GM18907 (cell line): ENCODE results near the gene FHIT.

Source experiments
- ATAC-seq: cut with Tn5 transposase; IDR thresholded peaks from one replicate; pipeline ENCODE4 v1.9.1; 2021; ENCODE audit warnings: mild to moderate bottlenecking, moderate library complexity; ENCODE audit not compliant: unreplicated experiment

The FHIT gene

DNA sequence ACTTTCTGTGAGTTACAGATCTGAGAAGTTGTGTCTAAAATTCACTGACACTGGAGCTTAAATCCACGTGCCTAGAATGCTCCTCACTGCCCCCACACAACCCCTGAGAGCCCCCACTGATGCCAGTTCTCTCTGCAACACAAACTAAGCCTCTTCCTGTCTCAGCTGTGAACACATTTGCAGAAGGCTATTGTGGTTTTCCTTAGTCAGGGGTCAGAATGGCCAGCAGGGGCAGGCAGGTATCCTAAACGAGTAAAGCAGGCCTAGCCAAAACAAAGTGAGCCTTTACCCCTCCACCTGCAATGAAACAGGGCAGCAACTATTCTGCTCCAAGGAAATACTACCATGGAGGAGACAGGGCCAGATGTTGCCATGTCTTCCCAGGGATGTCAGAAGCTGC, 78.6 kb downstream of the FHIT start:
- no peak for ATAC-seq

DNA sequence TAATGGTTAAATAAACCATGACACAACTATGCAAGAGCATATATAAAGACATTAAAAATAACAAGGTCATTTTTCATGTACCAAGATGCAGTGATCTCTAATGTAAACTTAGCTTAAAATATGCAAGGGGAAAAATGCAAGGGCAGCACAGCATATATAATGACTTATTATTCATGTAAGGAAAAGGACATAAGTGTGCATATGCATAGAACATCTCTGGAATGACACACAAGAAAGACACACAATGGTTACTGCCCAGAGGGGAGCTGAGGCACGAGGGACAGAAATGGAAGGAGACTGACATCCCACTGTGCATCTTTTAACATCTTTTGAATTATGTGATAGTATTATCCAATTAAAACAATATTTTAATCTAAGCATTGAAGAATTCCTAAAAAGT, 79.0 kb downstream of the FHIT start:
- ATAC-seq: no peak

DNA sequence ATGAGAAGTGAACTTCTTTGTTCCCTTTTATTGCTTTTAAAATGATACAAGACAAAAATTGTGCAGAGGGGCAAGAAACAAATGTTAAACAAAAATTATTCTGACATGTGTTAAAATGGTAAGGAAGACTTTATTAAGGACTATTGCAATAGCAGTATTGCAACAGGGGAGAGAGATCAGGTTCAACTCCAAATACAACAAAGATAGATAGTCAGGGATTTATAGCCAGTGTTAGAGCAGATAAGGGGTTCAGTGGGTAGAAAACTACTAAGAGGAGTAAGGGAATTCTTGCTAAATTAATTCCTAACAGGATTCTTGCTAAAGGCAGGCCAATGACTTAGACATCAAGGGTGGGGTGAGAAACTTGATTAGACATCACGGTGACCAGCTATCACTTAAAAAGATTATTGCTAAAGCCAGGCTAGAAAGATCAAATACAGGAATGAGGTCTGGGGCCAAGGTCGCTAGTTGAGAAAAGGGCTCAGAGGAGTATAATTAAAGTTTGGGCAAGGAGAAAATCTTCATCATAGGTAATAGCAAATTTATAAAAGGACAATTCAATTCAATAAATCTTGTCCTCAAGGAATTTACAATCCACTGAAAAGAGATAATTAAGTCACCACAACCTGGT, 81.5 kb downstream of the FHIT start:
- no peak for ATAC-seq

DNA sequence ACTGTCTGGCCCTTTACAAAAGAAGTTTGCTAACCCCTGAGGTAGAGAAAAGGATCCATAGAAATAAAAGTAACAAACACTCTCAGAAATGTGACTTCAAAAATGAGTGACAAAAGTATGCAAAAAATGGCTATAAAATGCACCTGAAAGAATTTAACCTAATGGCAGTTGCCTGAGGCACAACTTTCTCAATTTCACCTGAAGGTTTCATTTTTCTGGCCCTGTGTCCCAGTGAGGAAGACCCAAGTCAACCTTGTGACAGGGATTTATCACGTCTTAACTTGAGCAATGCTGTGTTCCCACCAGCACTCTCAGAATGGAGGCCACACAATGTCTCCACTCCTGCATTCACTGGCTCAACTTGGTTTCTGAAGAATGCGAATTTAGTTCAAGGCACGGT, 83.0 kb downstream of the FHIT start:
- no peak for ATAC-seq

DNA sequence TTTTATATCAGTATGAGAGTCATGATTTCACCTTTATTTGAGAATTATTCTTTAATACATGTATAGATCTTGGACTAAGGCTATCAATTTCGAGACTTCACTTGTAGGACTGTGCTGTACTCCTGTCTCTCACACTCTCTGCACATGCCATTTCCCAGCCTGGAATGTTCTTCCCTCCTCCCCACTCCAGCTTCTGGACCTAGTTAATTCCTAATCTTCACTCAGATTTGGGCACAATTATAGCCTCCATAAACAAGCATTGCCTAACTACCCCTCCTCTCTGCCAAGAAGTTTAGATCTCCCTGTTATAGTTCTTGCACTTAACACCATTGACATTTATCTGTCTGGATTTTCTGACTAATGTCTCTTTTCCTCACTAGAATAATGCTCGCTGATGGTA, 88.3 kb downstream of the FHIT start:
- no peak for ATAC-seq

DNA sequence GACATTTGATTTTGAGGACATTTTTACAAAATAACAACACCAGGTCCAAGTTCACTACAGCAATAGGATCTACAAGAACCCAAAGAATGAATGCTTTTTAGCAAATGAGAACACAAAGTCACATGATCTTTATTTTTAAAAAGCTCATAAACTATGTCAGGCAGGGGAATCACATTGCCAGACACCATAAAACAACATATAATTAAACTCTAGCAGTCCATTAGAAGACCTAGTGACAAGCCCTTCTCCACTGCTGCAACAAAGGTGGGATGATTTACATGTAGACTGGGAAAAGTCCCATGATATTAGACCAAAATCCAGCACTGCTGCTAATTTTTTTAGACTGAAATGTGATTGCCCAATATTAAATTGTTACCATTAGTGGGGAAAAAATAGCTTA, 92.6 kb downstream of the FHIT start:
- ATAC-seq: no peak

DNA sequence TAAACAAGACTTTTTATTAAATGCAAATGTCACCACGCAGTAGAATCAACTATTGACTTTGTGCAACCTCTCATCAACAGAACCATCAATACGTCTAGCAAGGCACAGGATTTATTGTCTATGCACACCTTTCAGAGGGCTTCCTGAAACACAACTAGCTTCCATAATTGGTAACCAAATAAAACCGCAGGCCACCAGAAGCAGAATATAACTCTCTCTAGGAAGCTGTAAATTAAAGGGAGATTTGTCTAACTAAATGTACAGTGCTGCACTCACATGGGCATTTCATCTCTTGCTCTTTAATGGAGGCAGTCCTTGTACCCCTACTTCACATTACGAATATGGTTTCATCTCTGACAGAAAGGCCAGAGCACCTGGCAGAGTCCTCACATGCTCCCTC, 93.0 kb downstream of the FHIT start:
- ATAC-seq: peak; percentile 32

DNA sequence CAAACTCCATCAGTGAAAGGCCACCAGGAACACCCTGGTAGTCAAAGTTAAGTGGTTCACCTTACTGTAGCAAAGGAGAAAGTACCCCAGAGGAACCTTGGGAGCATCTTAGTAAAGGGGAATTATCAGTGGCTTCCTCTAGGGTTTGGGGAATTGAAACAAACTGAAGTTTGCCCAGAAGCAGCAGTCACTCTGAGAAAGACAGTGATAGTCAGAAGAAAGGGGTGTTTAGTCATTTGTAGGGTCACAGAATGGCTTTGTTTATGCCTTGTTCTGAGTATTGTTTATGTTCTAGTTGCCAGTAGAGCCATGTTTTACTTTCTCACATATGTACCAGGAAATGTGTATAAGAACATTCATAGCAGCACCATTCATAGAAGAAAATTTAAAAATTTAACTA, 93.8 kb downstream of the FHIT start:
- peak; percentile 76 for ATAC-seq

DNA sequence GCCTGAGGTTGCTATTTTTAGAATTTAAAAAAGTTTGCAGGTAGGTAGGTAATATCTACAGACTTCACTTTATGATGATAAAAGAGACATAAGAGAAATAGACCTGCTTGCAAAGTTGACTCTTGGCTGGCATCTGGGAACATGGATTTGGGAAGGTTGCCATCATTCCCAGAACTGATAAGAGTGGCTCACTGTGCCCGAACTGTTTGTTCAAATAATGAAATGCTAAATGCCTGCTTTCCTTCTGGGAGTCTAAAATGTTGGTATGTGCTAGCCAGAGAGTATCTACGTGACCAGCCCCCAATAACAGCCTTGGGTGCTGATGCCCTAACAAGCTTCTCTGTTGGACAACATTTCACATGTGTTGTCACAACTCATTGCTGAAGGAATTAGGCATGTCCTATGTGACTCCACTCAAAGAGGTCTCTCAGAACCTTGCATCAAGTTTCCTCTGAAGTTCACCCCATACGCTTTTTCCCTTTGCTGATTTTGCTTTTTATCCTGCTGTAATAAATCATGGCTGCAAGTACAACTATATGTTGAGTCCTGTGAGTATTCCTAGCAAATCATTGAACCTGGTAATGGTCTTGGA, 95.5 kb downstream of the FHIT start:
- ATAC-seq: no peak

DNA sequence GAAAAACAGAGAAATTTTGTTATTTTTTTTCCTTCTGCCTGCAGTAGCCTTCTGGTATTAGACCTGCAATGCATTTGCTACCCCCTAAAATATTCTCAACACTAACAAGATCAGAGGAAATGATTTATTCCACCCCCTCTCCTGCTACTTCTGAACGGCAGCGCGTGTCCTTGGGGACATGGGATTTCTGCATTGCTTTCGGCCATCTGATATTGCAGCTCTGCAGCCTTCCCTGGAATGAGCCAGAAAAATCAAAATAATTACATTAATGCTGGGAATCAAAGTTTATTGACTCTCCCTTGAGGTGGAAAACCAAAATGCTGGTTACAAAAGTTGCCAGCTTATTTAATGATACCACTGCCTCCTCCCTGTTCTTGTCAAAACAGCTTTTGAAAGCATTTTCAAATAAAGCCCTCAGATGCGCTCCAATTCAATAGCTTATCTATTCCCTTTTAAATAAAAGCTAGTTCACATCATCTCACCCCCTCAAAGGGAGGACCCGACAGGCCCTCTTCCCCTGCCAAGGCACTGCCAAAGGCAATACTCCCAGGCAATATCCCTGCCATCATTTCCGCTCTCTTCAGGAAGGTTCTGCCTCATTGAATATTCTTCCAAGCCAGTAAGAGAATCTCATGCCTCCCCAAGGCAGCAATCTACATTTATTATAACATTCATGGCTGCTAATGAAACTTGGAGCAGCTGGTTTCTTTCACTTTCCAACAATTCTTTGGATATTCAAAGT, 96.6 kb downstream of the FHIT start:
- no peak for ATAC-seq

DNA sequence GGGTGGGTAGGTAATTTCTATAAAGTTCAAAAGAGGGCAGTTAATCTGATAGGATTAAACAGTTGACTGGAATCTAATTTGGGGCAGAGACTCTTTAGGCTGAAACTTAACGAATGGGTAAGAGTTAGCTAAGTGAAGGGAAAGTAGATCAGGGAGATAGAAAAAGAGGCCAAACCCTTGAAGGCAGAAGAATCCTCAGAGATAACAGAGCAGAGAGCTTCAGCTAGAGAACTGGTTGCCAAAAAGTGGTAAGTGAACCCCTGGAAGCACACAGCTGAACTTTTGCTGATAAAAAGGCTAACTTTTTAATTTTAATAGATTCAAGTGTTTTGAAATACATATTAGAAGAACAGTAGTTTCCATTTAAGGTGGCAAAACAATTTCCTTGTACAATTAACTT, 99.2 kb downstream of the FHIT start:
- no peak for ATAC-seq

DNA sequence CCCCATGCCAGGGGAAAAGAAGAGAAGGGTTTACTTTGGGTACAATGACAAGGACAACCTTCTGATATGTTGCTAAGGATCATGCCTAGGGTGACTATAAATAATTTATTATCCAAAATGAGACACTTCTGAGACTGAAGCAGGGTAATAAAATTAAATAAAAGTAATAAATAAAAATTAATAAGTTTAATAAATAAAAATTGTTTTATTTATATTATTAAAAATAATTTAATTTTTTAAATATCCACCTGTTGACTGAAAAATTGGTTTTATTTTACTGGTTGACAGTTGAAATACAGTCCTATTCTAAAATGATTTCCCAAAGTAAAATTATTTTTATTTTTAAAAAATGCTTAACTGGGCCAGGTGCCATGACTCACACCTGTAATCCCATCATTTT, 102.0 kb downstream of the FHIT start:
- no peak for ATAC-seq

DNA sequence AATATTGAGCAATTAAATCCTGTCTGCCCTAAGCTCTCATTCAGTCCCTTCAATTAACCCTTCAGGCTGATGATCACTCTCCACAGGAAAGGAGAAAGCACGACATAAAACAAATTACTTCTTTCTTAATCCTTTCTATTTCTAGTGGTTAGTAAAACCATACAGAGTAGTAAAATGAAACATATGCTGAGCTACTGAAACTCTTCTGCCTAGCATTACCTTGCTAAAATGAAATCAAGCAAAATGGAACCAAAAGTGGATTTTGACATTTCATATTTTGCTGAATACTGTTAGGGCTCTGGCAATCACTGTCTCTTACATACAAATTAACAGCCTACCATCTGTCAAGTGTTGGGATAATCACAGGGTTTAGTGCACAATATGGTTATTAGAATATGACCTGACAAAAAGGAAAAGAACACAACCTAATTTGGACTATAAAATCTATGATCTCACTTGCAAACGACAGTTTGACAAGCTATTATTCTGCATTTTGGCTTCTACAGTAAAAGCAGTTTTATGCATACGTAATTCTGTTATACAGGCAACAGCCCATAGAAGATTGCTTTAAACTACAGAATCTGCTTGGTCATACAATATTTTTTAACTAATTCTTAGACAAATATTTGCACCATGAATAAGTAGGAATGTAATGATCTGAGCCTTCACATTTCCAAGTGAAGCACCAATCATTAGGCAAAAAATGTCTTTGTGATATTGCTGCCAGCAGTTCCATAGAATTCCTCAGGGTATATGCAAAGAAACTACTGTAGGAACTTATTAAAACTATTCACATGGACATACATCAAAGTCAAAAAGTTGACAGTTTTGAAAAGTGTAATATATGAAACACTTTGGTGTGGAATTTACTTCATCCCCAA, 105.0 kb downstream of the FHIT start:
- no peak for ATAC-seq

DNA sequence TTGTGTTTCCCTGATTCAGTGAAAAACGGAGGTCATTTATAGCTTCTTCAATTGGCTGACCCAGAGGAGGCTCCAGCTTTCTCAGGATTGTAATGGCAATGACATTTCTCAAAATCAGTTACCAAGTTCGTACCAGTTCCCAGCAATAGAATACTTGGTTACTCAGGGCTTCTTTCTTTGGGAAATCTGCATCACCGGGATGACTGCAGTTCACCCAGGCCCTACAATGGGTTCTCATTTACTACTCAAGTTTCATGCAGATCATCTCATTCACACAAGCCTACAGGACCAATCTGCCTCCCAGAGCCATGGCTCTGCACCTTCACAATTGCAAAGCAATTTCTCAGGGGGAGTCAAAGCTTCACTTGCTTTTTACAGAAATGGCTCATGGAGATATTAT, 109.6 kb downstream of the FHIT start:
- ATAC-seq: no peak

DNA sequence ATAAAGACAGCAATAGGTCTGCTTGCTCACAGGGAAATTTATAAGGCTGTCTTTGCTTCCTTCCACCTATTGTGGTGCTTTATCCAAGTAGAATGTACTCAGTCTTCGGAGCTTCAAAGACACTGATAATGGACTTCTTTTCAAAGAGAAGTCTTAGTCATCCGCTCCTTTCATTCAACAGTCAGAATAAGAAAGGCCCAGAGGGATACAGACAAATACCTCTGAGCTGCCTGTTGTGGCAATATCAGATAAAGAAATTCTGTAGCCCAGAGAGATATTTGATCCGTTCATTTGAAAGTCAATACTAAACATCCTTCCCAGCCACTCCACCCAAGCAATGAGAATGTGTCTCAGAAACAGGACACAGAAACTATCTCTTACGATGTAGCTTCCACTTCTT, 110.0 kb downstream of the FHIT start:
- no peak for ATAC-seq

DNA sequence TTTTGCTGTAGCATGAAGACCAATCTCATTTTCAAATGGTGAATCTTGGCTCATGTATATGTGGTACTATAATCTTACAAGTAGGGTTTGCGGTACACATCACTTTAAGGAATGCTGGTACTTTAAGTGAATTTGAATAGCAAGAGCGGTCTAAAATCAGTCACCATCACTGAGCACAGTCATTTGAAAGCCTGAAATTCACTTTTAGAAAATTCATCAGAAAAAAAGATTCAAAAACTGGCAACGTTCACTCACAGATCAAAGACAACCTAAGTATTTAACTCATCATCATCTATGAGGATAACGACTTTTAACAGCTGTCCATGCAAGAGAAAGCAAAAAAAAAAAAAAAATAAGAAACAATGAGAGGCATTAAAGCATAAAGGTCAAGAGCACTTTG, 111.6 kb downstream of the FHIT start:
- ATAC-seq: no peak

DNA sequence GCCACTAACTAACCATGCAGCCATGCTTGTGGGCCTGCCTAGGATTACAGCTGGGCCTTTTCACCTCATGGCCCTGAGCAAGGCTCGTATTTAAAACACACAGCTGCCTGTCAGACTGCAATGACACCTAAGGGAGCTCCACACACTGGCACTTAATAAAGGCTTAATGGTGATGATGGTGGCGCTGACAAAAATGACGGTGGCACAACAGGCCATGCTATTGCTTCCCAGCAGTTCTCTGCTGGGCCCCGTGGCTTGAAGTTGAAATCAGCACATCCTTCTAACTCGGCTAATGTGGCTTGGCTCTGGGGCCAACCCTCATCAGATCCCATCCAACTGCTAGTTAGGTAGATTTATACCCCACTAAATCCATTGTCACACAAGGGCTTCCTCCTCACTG, 112.9 kb downstream of the FHIT start:
- no peak for ATAC-seq

DNA sequence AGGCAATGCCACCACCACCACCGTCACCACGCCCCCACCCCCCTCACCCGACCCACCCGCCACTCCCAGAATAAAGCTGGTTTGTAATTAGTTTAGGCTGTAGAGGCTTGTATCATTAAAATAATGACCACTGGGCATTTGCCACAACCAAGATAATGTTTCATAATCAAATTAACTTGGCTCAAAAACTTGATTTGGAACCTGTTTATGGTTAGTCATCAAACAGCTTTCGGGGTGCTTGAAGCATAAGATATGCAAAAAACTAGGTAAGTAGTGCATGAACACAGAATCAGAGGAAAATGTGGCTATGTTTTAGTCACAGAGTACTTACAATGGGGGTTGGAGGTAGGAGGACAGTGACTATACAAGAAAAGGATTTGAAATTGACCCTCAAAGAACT, 115.1 kb downstream of the FHIT start:
- ATAC-seq: no peak

DNA sequence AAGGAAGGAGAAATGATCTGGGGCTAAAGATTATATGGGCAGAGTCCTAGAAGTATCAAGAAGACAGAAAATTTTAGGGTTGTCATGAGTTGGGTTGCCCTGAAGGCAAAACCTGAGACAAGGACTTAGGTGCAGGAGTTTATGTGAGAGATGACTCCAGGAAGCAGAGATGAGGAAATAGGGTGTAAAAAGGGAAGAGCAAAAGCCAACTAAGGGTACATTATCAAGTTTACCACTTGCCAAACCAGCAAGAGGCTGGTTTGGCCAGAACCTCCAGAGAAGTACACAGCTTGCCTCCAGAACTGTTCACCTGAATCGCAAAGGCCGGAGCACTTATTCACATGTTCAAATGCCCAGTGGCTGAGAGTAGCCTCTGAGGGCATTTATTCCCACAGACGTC, 116.7 kb downstream of the FHIT start:
- ATAC-seq: no peak

DNA sequence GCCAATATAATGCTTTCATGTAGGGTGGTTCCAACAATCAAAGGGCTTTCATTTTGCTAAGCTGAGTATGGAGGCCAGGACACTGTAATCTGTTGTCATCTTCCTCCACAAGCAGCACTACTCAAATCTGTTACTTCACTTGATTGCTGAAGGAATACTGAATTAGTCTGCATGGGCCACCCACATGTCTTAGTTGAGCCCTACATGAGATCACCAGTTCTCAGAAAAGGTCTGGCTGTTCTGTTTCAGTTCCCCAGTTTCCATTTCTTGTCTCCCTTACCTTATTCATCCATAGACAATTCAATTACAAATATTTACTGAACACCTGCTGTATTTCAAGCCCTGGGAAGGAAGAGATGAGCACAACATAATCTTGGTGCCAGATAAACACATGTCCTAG, 119.2 kb downstream of the FHIT start:
- ATAC-seq: no peak

DNA sequence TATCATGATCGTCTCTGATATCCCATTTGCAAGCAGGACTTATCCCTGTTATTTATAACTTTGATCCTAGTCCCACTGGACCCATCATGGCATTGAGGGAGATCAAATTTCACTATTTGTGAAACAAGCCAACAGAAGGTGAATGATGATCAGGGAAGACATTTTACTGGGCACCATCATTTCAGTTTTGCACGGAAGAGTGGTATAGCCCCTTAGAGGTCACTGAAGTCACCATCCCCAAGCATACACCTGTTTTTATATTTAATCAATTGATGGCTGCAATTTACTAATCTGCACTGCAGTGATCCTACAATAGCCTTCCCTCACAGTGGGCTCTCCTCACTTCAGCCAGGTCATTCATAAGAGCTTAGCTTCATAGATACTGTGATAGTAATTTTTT, 132.4 kb downstream of the FHIT start:
- ATAC-seq: no peak
